H1 (cell line): ENCODE measurements around the gene ENDOV. TPM values are rescaled to one million over a fixed set of nuclear protein-coding genes. Genes with fewer than 3 reads are reported as not detected.

Experiments
- CTCF ChIA-PET: fragments of 300-600 bp; sonication (Branson Sonifier 250); formaldehyde crosslinking; loops from one replicate; lab custom pipeline; 2021; ENCODE audit not compliant: partially characterized antibody; lab: Charles Lee
- POLR2A ChIA-PET: fragments of 300-600 bp; sonication (Branson Sonifier 250); formaldehyde crosslinking; loops from one replicate; lab custom pipeline; 2021; ENCODE audit warnings: inconsistent platforms; ENCODE audit not compliant: partially characterized antibody; lab: Charles Lee
- DNase-seq, 2 experiments: peaks; one replicate each; pipeline versions ENCODE4 v3.0.0 to v3.0.0-alpha.2; 2010 to 2022; ENCODE audit warnings: low spot score in 2 of 2, low read depth in 1 of 2, mixed read lengths in 1 of 2
- FAIRE-seq: peaks from 2 replicates; lab custom pipeline; 2011; peaks lifted over from hg19 to GRCh38; lab: Jason Lieb, UNC
- H2AFZ ChIP-seq: 2 replicates; pipeline ENCODE4 v1.8.1; 2012; ENCODE audit warnings: low read length, inconsistent platforms
- H2AK5ac ChIP-seq: 2 replicates; pipeline ENCODE4 v1.6.1; 2013; ENCODE audit warnings: low read depth, low read length
- H2BK120ac ChIP-seq: replicated peaks from 2 replicates; pipeline ENCODE3; 2013; ENCODE audit warnings: low read depth, low read length, inconsistent platforms
- H2BK12ac ChIP-seq: 2 replicates; pipeline ENCODE4 v1.6.1; 2013; ENCODE audit warnings: low read depth, low read length
- H2BK15ac ChIP-seq: 2 replicates; pipeline ENCODE4 v1.6.1; 2013; ENCODE audit warnings: low read length
- H2BK20ac ChIP-seq: 2 replicates; pipeline ENCODE4 v1.6.1; 2013; ENCODE audit warnings: low read length
- H2BK5ac ChIP-seq: 2 replicates; pipeline ENCODE4 v1.6.1; 2013; ENCODE audit warnings: low read depth, low read length
- H3K14ac ChIP-seq: 2 replicates; pipeline ENCODE4 v1.6.1; 2013; ENCODE audit warnings: inconsistent platforms; ENCODE audit not compliant: insufficient read length
- H3K18ac ChIP-seq: 2 replicates; pipeline ENCODE4 v1.6.1; 2013; ENCODE audit warnings: low read length; ENCODE audit errors: extremely low read depth
- H3K23ac ChIP-seq: 2 replicates; pipeline ENCODE4 v1.6.1; 2013; ENCODE audit warnings: inconsistent platforms; ENCODE audit not compliant: insufficient read length
- H3K23me2 ChIP-seq: 2 replicates; pipeline ENCODE4 v1.6.1; 2013; ENCODE audit warnings: low read depth, low read length
- H3K27ac ChIP-seq: 2 replicates; pipeline ENCODE4 v1.6.1; 2011; ENCODE audit warnings: low read depth, low read length, inconsistent platforms
- H3K27me3 ChIP-seq, 4 experiments: replicated peaks in 1 of 4; 1 replicate in 1 of 4; 2 replicates in 3 of 4; pipeline versions ENCODE4 v1.6.1 to v1.8.1; 2011 to 2013; ENCODE audit warnings: low read length in 3 of 4, mild to moderate bottlenecking in 3 of 4, inconsistent platforms in 2 of 4, mixed read lengths in 2 of 4, moderate library complexity in 1 of 4; ENCODE audit not compliant: control insufficient read depth in 3 of 4, insufficient read depth in 3 of 4; ENCODE audit errors: extremely low read depth in 1 of 4
- H3K36me3 ChIP-seq, 4 experiments: 2 replicates each; pipeline versions ENCODE4 v1.6.1 to v1.8.1; 2011 to 2013; ENCODE audit warnings: mild to moderate bottlenecking in 4 of 4, low read length in 3 of 4, moderate library complexity in 2 of 4, control low read depth in 1 of 4, inconsistent platforms in 1 of 4; ENCODE audit not compliant: insufficient read depth in 4 of 4, control insufficient read depth in 2 of 4
- H3K4ac ChIP-seq: replicated peaks from 2 replicates; pipeline ENCODE3; 2013; ENCODE audit warnings: low read length, low read depth, mixed read lengths, inconsistent platforms; ENCODE audit not compliant: insufficient read length
- H3K4me1 ChIP-seq, 4 experiments: replicated peaks in 1 of 4; 1 replicate in 1 of 4; 2 replicates in 3 of 4; pipeline versions ENCODE4 v1.6.1 to v1.8.1; 2011 to 2013; ENCODE audit warnings: low read length in 3 of 4, inconsistent platforms in 2 of 4, mixed read lengths in 1 of 4; ENCODE audit not compliant: insufficient read depth in 4 of 4, control insufficient read depth in 3 of 4
- H3K4me2 ChIP-seq, 2 experiments: 2 replicates each; pipeline versions ENCODE4 v1.6.1 to v1.8.1; 2011 to 2013; ENCODE audit warnings: low read depth in 2 of 2, low read length in 2 of 2, control low read depth in 1 of 2, inconsistent platforms in 1 of 2, mild to moderate bottlenecking in 1 of 2; ENCODE audit not compliant: insufficient read depth in 1 of 2
- H3K4me3 ChIP-seq, 4 experiments: fragments of 200-600, 300-600 bp in 1 of 4; sonication (generic), shearing (Covaris generic), sonication (Bioruptor Twin) in 1 of 4; 2 replicates each; pipeline versions ENCODE4 v1.5.1 to v1.8.1; 2011 to 2016; ENCODE audit warnings: low read length in 4 of 4, low read depth in 3 of 4, control low read depth in 2 of 4, inconsistent platforms in 2 of 4, mild to moderate bottlenecking in 2 of 4, mixed read lengths in 1 of 4, moderate library complexity in 1 of 4; ENCODE audit not compliant: insufficient read depth in 2 of 4; ENCODE audit errors: extremely low read depth in 1 of 4
- H3K56ac ChIP-seq: replicated peaks from 2 replicates; pipeline ENCODE3; 2013; ENCODE audit warnings: low read depth, mild to moderate bottlenecking, mixed read lengths, low read length, inconsistent platforms; ENCODE audit not compliant: insufficient read length
- H3K79me1 ChIP-seq: 2 replicates; pipeline ENCODE4 v1.6.1; 2013; ENCODE audit warnings: low read depth, low read length, control low read depth
- H3K79me2 ChIP-seq, 2 experiments: 2 replicates each; pipeline versions ENCODE4 v1.6.1 to v1.8.1; 2012 to 2013; ENCODE audit warnings: low read length in 2 of 2, mild to moderate bottlenecking in 2 of 2, inconsistent platforms in 1 of 2; ENCODE audit not compliant: insufficient read depth in 2 of 2, control insufficient read depth in 1 of 2
- H3K9ac ChIP-seq, 4 experiments: replicated peaks in 1 of 4; 1 replicate in 1 of 4; 2 replicates in 3 of 4; pipeline versions ENCODE4 v1.6.1 to v1.8.1; 2011 to 2013; ENCODE audit warnings: low read depth in 3 of 4, low read length in 3 of 4, control low read depth in 2 of 4, mild to moderate bottlenecking in 2 of 4, moderate library complexity in 2 of 4, inconsistent platforms in 1 of 4; ENCODE audit errors: extremely low read depth in 1 of 4
- H3K9me3 ChIP-seq, 2 experiments: 2 replicates each; pipeline versions ENCODE4 v1.6.1 to v1.8.1; 2012 to 2013; ENCODE audit warnings: mild to moderate bottlenecking in 2 of 2, moderate library complexity in 2 of 2, control low read depth in 1 of 2, inconsistent platforms in 1 of 2, low read depth in 1 of 2, low read length in 1 of 2, mixed read lengths in 1 of 2; ENCODE audit not compliant: insufficient read depth in 2 of 2
- H4K20me1 ChIP-seq, 2 experiments: replicated peaks in 1 of 2; 2 replicates each; pipeline versions ENCODE3 to v1.8.1; 2011 to 2013; ENCODE audit warnings: inconsistent platforms in 2 of 2, low read length in 2 of 2, mild to moderate bottlenecking in 1 of 2; ENCODE audit not compliant: insufficient read depth in 2 of 2, control insufficient read depth in 1 of 2
- H4K5ac ChIP-seq: 2 replicates; pipeline ENCODE4 v1.6.1; 2013; ENCODE audit warnings: low read length, low read depth, mixed read lengths, inconsistent platforms; ENCODE audit not compliant: insufficient read length
- H4K8ac ChIP-seq: 2 replicates; pipeline ENCODE4 v1.8.0; 2013; ENCODE audit warnings: mild to moderate bottlenecking, moderate library complexity, low read length, inconsistent platforms; ENCODE audit not compliant: insufficient read depth; ENCODE audit errors: extremely low read depth
- H4K91ac ChIP-seq: replicated peaks from 2 replicates; pipeline ENCODE3; 2013; ENCODE audit warnings: low read length, mixed read lengths, inconsistent platforms; ENCODE audit not compliant: insufficient read length
- WGBS, 2 experiments: shearing (Covaris generic) in 1 of 2; methylation state at CpG; one replicate each; pipeline versions ENCODE4 v1.1.6 to v1.1.7; 2013 to 2015; ENCODE audit warnings: low lambda C conversion rate in 2 of 2, mixed read lengths in 2 of 2, inconsistent platforms in 1 of 2, low coverage in 1 of 2, missing lambda C conversion rate in 1 of 2; ENCODE audit not compliant: insufficient replicate concordance in 2 of 2, insufficient coverage in 1 of 2, insufficient read length in 1 of 2; ENCODE audit errors: extremely low coverage in 1 of 2, missing lambda C conversion rate in 1 of 2; 5-methylcytosine and 5-hydroxymethylcytosine counted together
- long read RNA-seq, 2 experiments: library from RNA in 1 of 2; library from capped mRNA in 1 of 2; stranded (forward); transcript quantifications; one replicate each; pipeline ENCODE4 v2.0.0, GENCODE V29; 2021; ENCODE audit warnings: inconsistent platforms in 1 of 2
- polyA minus RNA-seq, 3 experiments: library from RNA; depleted of rRNA, polyadenylated mRNA; stranded (reverse); fragments of >200 nt; gene quantifications; 1 replicate in 2 of 3; 2 replicates in 1 of 3; pipeline ENCODE4 v1.2.3, GENCODE V29; 2011
- polyA plus RNA-seq, 7 experiments: library from polyadenylated mRNA; depleted of rRNA in 3 of 7; stranded (reverse) in 5 of 7; unstranded in 2 of 7; fragments of >200 nt in 5 of 7; fragments of 200-250 nt in 2 of 7; gene quantifications; 1 replicate in 5 of 7; 2 replicates in 1 of 7; 4 replicates in 1 of 7; pipeline versions ENCODE4 v1.2.1 to v1.2.3, GENCODE V29; 2011 to 2013; ENCODE audit warnings: missing spikeins in 2 of 7, mixed read lengths in 2 of 7
- total RNA-seq: library from RNA; stranded (reverse); fragmentation: NEBNext Ultra II Directional; extraction: Animal tissue kit (Norgen Biotek cat#: 25700); gene quantifications from 2 replicates; pipeline ENCODE4 v1.2.1, GENCODE V29; 2021

The ENDOV gene
- 10.5 and 10.6 TPM in 2 replicates for total RNA-seq
- polyA plus RNA-seq (2011; rRNA removed): 13.3 and 19.4 TPM in 2 replicates
- polyA plus RNA-seq (2011; cell fraction: cytosol; rRNA removed): 17.2 TPM
- 39.0 TPM for polyA plus RNA-seq (2011; cell fraction: nucleus; rRNA removed)
- 12.9 to 17.5 TPM (median 15.4 TPM) in 4 replicates for polyA plus RNA-seq (2012, experiment 1 of 2)
- 12.5 TPM for polyA plus RNA-seq (2012, experiment 2 of 2)
- polyA plus RNA-seq (2013, experiment 1 of 2): 10.3 TPM
- polyA plus RNA-seq (2013, experiment 2 of 2): 8.8 TPM
- polyA minus RNA-seq (2011; rRNA and poly(A)+ RNA removed): 9.3 and 10.1 TPM in 2 replicates
- polyA minus RNA-seq (2011; cell fraction: cytosol; rRNA and poly(A)+ RNA removed): 9.8 TPM
- polyA minus RNA-seq (2011; cell fraction: nucleus; rRNA and poly(A)+ RNA removed): 13.9 TPM
- long read RNA-seq, experiment 1, partial matches to known transcripts: 0 of 1 reads
- long read RNA-seq, experiment 1, other reads (novel, unspliced or antisense): 1 of 1 reads
- long read RNA-seq, experiment 2, partial matches to known transcripts: 4 of 8 reads
- long read RNA-seq, experiment 2, other reads (novel, unspliced or antisense): 2 of 8 reads

- Histone ChIP-seq H2BK15ac (peak within 1 kb of the TSS; percentile 92; the same call in 1 of the 2 replicates), H3K14ac (no peak within 1 kb of the TSS), H3K4ac (no peak within 1 kb of the TSS), H3K27me3 (peaks cover 1 to 13% (median 9%) of the 10 kb centered on the region in 4 experiments), H3K4me1 (peaks cover 0 to 3% (median under 1%) of the 10 kb centered on the region in 4 experiments; a peak in 4 of 7 replicates), H3K4me3 (peak within 1 kb of the TSS; percentile 69 to 95 (median 84)), H4K20me1 (peaks cover 4 to 7% of the 10 kb centered on the region in 2 experiments), H2AFZ (peak within 1 kb of the TSS; percentile 82), H3K9me3 (no peaks in the 10 kb centered on the region), H2BK12ac (0 out of 2 replicates have a peak within 1 kb of the TSS, but pooled peaks have one; percentile 60), H3K27ac (peak within 1 kb of the TSS; percentile 78), H3K9ac (peak within 1 kb of the TSS; percentile 78 to 83 (median 80)), H2BK120ac (no peak within 1 kb of the TSS), H4K91ac (no peak within 1 kb of the TSS), H3K36me3 (peaks cover 0 to 3% (median 0%) of the 10 kb centered on the region in 4 experiments; a peak in 1 of 8 replicates), H3K23ac (no peak within 1 kb of the TSS), H3K18ac (peak within 1 kb of the TSS; percentile 87), H2AK5ac (no peak within 1 kb of the TSS), H3K4me2 (peak within 1 kb of the TSS; percentile 72 to 97), H3K79me1 (no peaks in the 10 kb centered on the region; the same call in 1 of the 2 replicates), H4K8ac (peak within 1 kb of the TSS; percentile 94), H4K5ac (peak within 1 kb of the TSS; percentile 92), H2BK20ac (no peak within 1 kb of the TSS), H3K56ac (peak within 1 kb of the TSS; percentile 82), H3K79me2 (no peaks in the 10 kb centered on the region), H2BK5ac (peak within 1 kb of the TSS; percentile 90; the same call in 1 of the 2 replicates), H3K23me2 (peaks cover 11% of the 10 kb centered on the region; the same call in 1 of the 2 replicates)
- peak; percentile 38 to 94 for DNase-seq
- 2% methylated on average over 81 of the region's 97 CpGs; no CpG with 5 or more reads in 1 of the 2 experiments for WGBS, 2 experiments
- ChIA-PET POLR2A (interaction anchor here (1.2 to 1.6 kb wide), 3 partner anchors 19 to 269 kb away, joined by 3 to 4 read pairs (median 3); no protein-coding TSS in a partner anchor), CTCF (interaction anchor here (1.0 to 2.3 kb wide), 4 partner anchors 10 to 218 kb away, joined by 3 to 7 read pairs (median 6); no protein-coding TSS in a partner anchor)
- FAIRE-seq: no peak
Observed at GRCh38 chr17:80414803-80415625, at the start of gene ENDOV. Gene ENDOV, plus strand, starts transcription at chr17:80415167. Its CDS starts 28 bp downstream, at chr17:80415195.
